Erythroblast (primary cell): ENCODE results near the gene RAF1.

Source experiments
- GATA1 ChIP-seq: IDR thresholded peaks from 2 replicates; pipeline ENCODE4 v1.6.1; 2011; ENCODE audit warnings: low read depth, mild to moderate bottlenecking, control low read depth, low read length, moderate library complexity
- POLR2A ChIP-seq: IDR thresholded peaks from 2 replicates; pipeline ENCODE4 v1.6.1; 2011; ENCODE audit warnings: mild to moderate bottlenecking, low read length

DNA sequence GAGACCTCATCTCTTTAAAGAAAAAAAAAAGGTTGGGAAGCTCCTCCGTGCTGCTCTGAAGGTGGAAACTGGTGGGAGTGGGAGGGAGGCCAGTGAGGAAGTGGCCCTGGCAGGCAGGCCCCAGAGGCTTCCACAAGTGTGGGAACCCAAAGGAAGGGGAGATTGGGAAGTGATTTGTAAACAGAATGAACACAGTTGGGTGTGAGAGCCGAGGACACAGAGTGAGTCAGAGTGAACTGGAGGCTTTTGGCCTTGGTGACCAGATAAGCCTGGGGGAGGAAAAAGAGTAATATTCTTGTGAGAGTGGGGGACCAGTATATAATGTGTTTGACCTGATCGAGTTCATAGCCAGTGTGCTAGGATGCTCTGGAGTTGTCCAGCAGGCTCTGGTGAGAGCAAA lies 84.0 kb downstream of the RAF1 start:
- TF ChIP-seq POLR2A (no peak), GATA1 (no peak)
